PFSK-1 (cell line): ENCODE results near the gene CDC42BPB.

Source experiments
- FOXP2 ChIP-seq: optimal IDR thresholded peaks from 2 replicates; pipeline ENCODE3; 2011; ENCODE audit warnings: borderline replicate concordance, control low read depth, inconsistent platforms; ENCODE audit not compliant: insufficient read depth; ENCODE audit errors: extremely low read length, extremely low read depth
- POLR2AphosphoS5 ChIP-seq: IDR thresholded peaks from 2 replicates; pipeline ENCODE4 v1.6.1; 2012; ENCODE audit warnings: low read depth, mild to moderate bottlenecking, control low read depth, low read length, moderate library complexity
- REST ChIP-seq, 2 experiments: IDR thresholded peaks; 2 replicates each; pipeline versions ENCODE4 v1.6.1 to v1.8.0; 2011 to 2012; ENCODE audit warnings: low read depth in 2 of 2, low read length in 2 of 2, control low read depth in 1 of 2, inconsistent platforms in 1 of 2, mild to moderate bottlenecking in 1 of 2, moderate library complexity in 1 of 2; ENCODE audit not compliant: insufficient read depth in 1 of 2
- SIN3A ChIP-seq: IDR thresholded peaks from 2 replicates; pipeline ENCODE4 v1.6.1; 2012; ENCODE audit warnings: mild to moderate bottlenecking, low read length, moderate library complexity, borderline replicate concordance; ENCODE audit not compliant: insufficient read depth
- TAF1 ChIP-seq: IDR thresholded peaks from 2 replicates; pipeline ENCODE4 v1.6.1; 2012; ENCODE audit warnings: low read length, control low read depth, borderline replicate concordance; ENCODE audit not compliant: insufficient read depth

Gene CDC42BPB

GRCh38 chr14:103021684-103022001 lies 35.7 kb downstream of the CDC42BPB start:
- no peak for TF ChIP-seq SIN3A
- TF ChIP-seq REST (IDR thresholded peaks at IDR 0.05; ENCODE audit: insufficient read depth in 1 of 2, low read depth in 2 of 2, low read length in 2 of 2): no peak
- TF ChIP-seq TAF1: no peak
- no peak for TF ChIP-seq FOXP2
- TF ChIP-seq POLR2AphosphoS5: no peak

DNA sequence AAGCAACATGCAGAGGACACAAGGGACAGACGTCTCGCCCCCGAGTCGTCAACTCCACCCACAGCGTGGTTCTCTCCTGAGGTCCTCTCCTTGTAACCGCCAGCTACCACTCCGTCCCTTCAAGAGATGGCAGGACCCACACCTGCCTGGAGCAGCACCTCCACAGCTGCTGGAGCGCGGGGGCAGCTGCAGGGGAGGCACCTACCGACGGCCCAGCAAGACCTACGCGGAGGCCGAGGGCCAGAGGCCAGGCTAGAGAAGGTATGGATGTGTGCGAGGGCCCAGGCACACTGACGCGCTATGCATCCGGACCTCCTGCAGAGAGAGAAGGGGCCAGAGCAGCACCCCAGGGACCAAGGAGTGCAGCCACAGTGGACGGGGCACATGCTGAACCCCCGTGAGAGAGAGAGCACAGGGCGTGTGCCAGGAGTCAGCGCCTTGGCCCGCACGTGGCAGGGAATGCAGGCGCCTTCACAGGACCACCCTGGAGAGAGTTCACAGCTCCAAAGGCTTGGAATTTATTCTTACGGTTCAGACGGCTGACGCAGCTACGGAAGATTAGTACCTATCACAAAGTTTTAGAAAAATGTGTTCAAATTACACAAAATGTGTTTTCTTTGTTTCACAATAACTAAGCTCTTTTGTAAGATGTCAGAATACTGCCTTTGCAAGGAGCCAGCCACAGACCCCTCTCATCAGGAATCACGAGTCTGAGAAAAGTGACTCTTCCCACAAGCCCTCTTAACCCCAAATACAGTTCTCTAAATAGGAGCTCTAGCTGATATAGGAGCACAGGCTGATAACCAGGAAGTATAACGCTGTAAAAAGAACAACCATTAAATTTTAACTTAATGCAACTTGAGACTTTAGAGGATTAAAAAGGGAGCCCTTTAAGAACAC lies 36.8 kb downstream of the CDC42BPB start:
- TF ChIP-seq SIN3A (no peak), REST (IDR thresholded peaks at IDR 0.05; ENCODE audit: insufficient read depth in 1 of 2, low read depth in 2 of 2, low read length in 2 of 2) (no peak)

GRCh38 chr14:103019826-103020225 lies 37.5 kb downstream of the CDC42BPB start:
- peak; percentile 8 for TF ChIP-seq FOXP2
- TF ChIP-seq REST (IDR thresholded peaks at IDR 0.05; ENCODE audit: insufficient read depth in 1 of 2, low read depth in 2 of 2, low read length in 2 of 2): no peak

GRCh38 chr14:103019236-103019635 lies 38.1 kb downstream of the CDC42BPB start:
- TF ChIP-seq FOXP2 (no peak), TAF1 (no peak), POLR2AphosphoS5 (no peak)

- TF ChIP-seq SIN3A (no peak), TAF1 (no peak), REST (IDR thresholded peaks at IDR 0.05; ENCODE audit: insufficient read depth in 1 of 2, low read depth in 2 of 2, low read length in 2 of 2) (no peak), FOXP2 (no peak), POLR2AphosphoS5 (no peak)
Measured at GRCh38 chr14:103016594-103016993, 40.8 kb downstream of the CDC42BPB start.
